NOMO-1 treated with dmso at 0.1 percent for 144 hours (cell line): ENCODE data around the gene RARB.

Source experiments
- DNase-seq: peaks from one replicate; lab custom pipeline; 2025; ENCODE audit not compliant: unreplicated experiment; lab: John Stamatoyannopoulos, UW

Gene RARB

DNA sequence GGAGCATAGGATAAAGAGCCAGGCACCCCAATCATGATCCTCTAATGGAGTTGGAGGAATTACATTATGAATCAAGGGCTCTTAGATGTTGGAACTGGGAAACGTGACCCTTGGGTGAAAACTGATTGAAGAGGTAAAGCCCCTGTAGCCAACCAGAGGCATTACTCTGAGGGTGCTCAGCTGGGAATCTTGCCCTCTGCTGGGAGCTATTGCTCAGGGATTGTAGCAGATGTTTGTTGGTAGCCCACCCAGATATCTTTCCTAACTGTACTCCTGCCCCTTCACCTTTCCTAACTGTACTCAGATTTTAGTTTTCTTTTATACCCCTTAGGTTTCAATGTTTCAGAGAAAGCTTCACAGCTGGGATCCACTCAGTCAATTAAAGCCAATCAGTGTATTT, 74.2 kb downstream of the RARB start:
- no peak for DNase-seq

DNA sequence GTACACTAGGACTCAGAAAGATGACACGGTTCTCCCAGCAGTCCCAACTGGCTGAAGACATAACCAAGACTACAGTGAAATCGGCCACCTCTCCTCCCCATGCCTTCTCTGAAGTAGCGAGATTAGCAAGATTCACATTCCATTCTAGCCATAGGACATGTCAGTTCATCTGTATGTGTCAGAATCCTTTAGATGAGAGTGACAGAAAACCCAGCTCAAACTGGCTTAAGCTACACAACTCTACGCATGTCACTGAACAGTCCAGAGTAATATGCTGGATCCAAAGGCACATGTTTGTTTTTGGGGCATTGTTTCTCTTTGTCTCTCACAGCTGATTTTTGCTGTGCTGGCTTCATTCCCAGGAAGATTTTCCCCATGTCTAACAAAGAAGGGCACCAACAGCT, 75.8 kb downstream of the RARB start:
- no peak for DNase-seq

GRCh38 chr3:25505581-25505980, 77.5 kb downstream of the RARB start:
- no peak for DNase-seq

GRCh38 chr3:25507811-25508210, 79.7 kb downstream of the RARB start:
- DNase-seq = no peak

GRCh38 chr3:25508433-25508832, 80.4 kb downstream of the RARB start:
- no peak for DNase-seq

DNA sequence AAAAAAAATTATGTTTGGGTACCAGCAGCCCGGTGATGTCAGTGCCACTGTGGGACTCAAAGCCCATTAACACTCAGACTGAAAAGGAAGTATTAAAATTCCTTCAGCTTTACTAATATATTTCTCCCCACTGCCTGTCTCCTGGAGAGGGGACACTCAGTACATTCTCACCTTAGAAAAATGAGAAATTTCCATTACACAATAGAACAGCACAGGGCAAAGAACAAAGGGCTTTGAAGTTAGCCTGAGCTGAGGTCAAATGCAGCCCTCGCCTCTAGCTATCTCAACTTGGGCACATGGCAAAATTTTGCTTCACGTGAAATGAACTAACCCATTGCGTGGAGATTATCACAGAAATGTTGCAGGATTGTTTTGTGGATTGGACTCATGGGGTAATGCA, 80.8 kb downstream of the RARB start:
- DNase-seq = no peak

GRCh38 chr3:25510797-25511196, 82.7 kb downstream of the RARB start:
- no peak for DNase-seq

DNA sequence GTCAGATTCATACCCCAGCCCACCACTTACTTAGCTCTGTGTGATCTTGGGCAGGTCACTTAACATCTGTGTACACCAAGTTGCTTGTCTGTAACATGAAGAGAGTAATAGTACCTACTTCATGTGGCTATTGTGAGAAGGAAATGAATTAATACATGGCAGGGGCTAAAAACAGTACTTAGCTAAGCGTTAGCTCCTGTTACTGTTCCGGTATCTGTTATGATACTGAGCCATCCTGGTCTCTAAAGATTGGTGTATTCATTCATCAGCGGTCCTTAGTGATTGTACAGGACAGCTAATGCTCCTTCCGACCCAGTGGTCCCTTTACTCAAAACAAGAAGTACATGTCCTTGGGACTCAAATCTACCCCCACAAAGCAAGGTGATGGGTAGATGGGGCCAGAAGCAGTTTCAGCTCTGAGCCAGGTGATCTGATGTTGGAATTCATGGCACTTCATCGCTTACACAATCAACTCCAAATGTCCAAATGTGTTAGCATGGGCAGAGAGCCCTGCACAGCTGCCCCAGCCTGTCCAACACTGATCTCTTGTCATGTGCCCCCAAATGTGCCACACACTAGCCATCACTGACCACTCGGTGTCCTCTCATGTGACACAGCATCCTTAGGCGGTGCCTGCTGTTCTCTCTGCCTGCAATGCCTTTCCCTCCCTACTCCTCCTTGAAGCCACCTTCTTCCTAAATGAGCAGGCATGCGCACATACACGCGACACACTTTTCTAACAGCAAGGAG, 84.1 kb downstream of the RARB start:
- DNase-seq = no peak

- DNase-seq = no peak
Measured at GRCh38 chr3:25513642-25514266, 85.7 kb downstream of the RARB start.

DNA sequence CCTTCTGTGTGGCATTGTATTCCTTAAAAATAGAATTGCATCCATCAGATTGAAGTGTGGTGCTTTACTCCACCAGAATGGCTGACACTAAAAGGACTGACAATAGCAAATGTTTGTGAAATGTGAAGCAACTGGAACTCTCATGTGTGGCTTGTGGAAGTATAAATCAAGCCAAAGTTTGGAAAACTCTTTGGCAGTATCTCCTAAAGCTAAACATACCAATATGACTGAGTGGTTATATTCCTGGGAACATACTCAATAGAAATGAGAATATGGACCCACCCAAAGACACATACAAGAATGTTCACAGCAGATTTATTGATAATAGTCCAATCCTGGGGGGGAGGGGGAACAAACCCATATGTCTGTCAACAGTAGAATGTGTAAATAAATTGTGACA, 87.1 kb downstream of the RARB start:
- DNase-seq = no peak

DNA sequence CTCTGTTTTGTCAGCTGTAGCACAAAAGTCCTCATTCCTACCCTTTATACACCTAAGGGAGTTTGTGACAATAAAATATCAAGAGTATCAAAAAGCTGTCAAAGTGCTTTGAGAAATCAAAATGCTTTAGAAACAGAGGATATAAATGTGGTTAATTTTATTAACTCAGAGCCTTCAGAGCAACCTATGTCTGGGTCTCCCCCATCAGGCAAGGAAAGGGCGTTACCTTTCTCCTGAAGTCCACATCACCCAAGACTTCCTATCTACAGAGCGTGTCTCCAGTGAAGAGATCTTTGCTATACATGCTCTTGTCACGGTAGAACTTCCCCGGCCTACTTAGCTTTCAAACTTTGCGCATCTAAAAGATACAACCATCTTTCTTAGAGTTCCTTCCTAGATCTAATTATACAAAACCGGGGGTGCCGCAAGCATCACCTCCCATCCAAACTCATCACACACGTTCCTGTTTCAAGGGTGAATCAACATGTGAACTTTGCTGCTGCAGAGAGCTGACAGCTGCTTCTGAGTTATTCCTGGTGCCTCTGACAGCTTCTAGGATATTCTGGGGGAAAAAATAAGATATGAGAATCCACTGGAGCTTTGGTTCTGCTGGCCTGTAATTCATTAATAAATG, 93.0 kb downstream of the RARB start:
- no peak for DNase-seq

DNA sequence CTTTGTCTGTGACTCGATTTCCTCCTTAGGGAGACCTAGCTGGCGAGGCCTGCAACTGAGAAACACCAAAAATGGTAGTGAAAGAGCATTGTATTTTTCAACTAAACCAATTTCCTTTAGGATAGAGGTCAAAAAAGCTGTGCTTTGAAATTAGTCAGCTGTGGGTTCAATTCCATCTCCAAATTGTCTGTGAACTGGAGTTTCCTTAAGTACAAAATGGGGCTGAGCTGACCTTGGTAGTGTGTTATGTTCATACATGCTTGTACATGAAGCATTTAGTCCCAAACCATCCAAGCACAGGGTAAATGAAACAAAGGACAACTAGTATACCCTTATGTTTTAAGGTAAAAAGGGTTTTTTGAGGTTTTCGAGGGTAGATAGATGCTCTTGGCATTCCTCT, 99.3 kb downstream of the RARB start:
- DNase-seq = no peak

- no peak for DNase-seq
Measured at GRCh38 chr3:25527801-25528200, 99.7 kb downstream of the RARB start.

GRCh38 chr3:25531971-25532370, 103.9 kb downstream of the RARB start:
- DNase-seq = no peak

GRCh38 chr3:25532431-25533162, 104.5 kb downstream of the RARB start:
- no peak for DNase-seq

DNA sequence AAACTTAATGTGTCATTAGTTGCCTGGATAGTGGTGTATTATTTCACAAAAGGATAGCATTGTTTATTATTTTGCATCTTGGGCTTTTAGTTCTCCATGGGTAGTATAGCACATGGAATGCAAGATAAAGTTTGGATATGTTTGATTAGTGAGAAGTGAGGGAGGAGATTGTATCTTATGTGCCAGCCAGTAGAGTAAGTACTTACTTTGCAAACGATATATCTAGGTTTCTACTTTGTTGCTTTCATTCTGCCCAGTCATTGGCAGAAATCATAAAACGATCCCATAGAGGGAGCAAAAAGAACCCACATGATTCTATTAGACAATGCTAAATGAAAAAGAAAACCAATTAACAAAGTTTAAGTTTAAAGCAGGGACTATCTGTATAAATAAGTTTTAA, 105.3 kb downstream of the RARB start:
- DNase-seq = no peak

GRCh38 chr3:25534007-25534406, 105.9 kb downstream of the RARB start:
- no peak for DNase-seq

- no peak for DNase-seq
Measured at GRCh38 chr3:25536521-25537391, 108.7 kb downstream of the RARB start.

DNA sequence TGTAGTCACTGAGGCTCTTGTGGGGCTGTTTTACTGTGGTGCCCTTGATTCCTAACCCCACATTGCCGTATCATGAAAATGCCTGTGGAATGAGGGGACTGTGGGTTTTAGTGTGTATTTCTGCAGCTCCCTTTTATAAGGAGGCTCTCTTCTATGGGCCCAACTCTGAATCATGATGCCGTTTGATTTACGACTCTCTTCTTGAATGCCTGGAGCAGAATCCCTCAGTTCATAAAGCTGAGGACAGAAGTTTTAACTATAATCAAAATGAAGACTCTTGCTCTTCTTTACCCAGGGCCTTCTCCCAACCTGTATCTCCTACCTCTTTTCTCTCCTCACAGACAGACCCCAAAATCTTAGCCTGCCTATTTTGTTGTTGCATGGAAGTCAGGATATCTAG, 109.5 kb downstream of the RARB start:
- DNase-seq = no peak

GRCh38 chr3:25540273-25540672, 112.2 kb downstream of the RARB start:
- no peak for DNase-seq
